HepG2 (cell line): Measurements from ENCODE around the gene SRXN1. TPM values are rescaled to one million over a fixed set of nuclear protein-coding genes. Genes with fewer than 3 reads are reported as not detected.

Source experiments
- CHD4 ChIP-seq: fragments of 200-600 bp; sonication (generic); IDR thresholded peaks from 2 replicates; pipeline ENCODE4 v1.7.0; 2017; ENCODE audit warnings: mild to moderate bottlenecking, low read length, borderline replicate concordance
- CTCF ChIP-seq: sonication (generic); formaldehyde crosslinking; IDR thresholded peaks from 2 replicates; pipeline ENCODE4 v1.5.0; 2020; ENCODE audit warnings: mild to moderate bottlenecking, missing genetic modification reagents, moderate library complexity
- DDIT3 ChIP-seq: sonication (generic); formaldehyde crosslinking; IDR thresholded peaks from 2 replicates; pipeline ENCODE4 v1.4.0; 2020; ENCODE audit warnings: mild to moderate bottlenecking, missing genetic modification reagents
- ELK4 ChIP-seq: sonication (generic); formaldehyde crosslinking; IDR thresholded peaks from 2 replicates; pipeline ENCODE4 v1.9.0; 2021; ENCODE audit warnings: missing genetic modification reagents, borderline replicate concordance
- GATAD2A ChIP-seq: IDR thresholded peaks from 2 replicates; pipeline ENCODE4 v1.6.1; 2016
- IKZF1 ChIP-seq: fragments of 450-650 bp; IDR thresholded peaks from 2 replicates; pipeline ENCODE4 v1.7.1; 2016
- IKZF4 ChIP-seq: sonication (generic); formaldehyde crosslinking; IDR thresholded peaks from 2 replicates; pipeline ENCODE4 v1.5.1; 2020; ENCODE audit warnings: borderline replicate concordance, mild to moderate bottlenecking, low read depth, missing genetic modification reagents; ENCODE audit errors: not compliant biosample characterization
- KLF6 ChIP-seq: IDR thresholded peaks from 2 replicates; pipeline ENCODE4 v1.8.0; 2016; ENCODE audit warnings: missing biosample characterization, missing genetic modification reagents
- MBD4 ChIP-seq: IDR thresholded peaks from 2 replicates; pipeline ENCODE4 v1.6.1; 2012; ENCODE audit warnings: low read length, inconsistent platforms, borderline replicate concordance
- MBNL3 ChIP-seq: fragments of 250-450 bp; sonication (Bioruptor Pico); conservative IDR thresholded peaks from 2 replicates; pipeline ENCODE4 v1.8.0; 2022; ENCODE audit warnings: mild to moderate bottlenecking, inconsistent platforms
- RFXANK ChIP-seq: IDR thresholded peaks from 2 replicates; pipeline ENCODE4 v1.6.1; 2016
- RFXAP ChIP-seq: sonication (generic); formaldehyde crosslinking; IDR thresholded peaks from 2 replicates; pipeline ENCODE4 v1.4.0; 2020; ENCODE audit warnings: missing genetic modification reagents, borderline replicate concordance
- RXRB ChIP-seq: IDR thresholded peaks from 2 replicates; pipeline ENCODE4 v1.6.1; 2016; ENCODE audit warnings: borderline replicate concordance, missing genetic modification reagents, missing compliant biosample characterization
- SMAD3 ChIP-seq: sonication (generic); formaldehyde crosslinking; IDR thresholded peaks from 2 replicates; pipeline ENCODE4 v1.4.0; 2020; ENCODE audit warnings: missing genetic modification reagents
- SMC3 ChIP-seq: IDR thresholded peaks from 2 replicates; pipeline ENCODE4 v1.6.1; 2011; ENCODE audit warnings: low read length, improper control_type of control experiment
- THAP8 ChIP-seq: sonication (generic); formaldehyde crosslinking; IDR thresholded peaks from 2 replicates; pipeline ENCODE4 v1.5.1; 2020; ENCODE audit warnings: missing genetic modification reagents, mild to moderate bottlenecking, borderline replicate concordance
- U2AF2 ChIP-seq: fragments of 200-400 bp; formaldehyde crosslinking; IDR thresholded peaks from 2 replicates; pipeline ENCODE4 v1.6.1; 2017; ENCODE audit warnings: low read depth, mild to moderate bottlenecking, low read length
- ZFP36L2 ChIP-seq: sonication (generic); formaldehyde crosslinking; IDR thresholded peaks from 2 replicates; pipeline ENCODE4 v1.4.0; 2020; ENCODE audit warnings: missing genetic modification reagents
- ZFYVE20 ChIP-seq: sonication (generic); formaldehyde crosslinking; IDR thresholded peaks from 2 replicates; pipeline ENCODE4 v1.8.0; 2023; ENCODE audit warnings: low read depth, mild to moderate bottlenecking, moderate library complexity, missing genetic modification reagents, borderline replicate concordance
- ZNF230 ChIP-seq: sonication (generic); formaldehyde crosslinking; IDR thresholded peaks from 2 replicates; pipeline ENCODE4 v1.4.0; 2020; ENCODE audit warnings: mild to moderate bottlenecking, missing genetic modification reagents
- ZNF691 ChIP-seq: sonication (generic); formaldehyde crosslinking; IDR thresholded peaks from 2 replicates; pipeline ENCODE4 v1.4.0; 2020; ENCODE audit warnings: missing genetic modification reagents, low read depth, mild to moderate bottlenecking, borderline replicate concordance
- ZNF724P ChIP-seq: sonication (generic); formaldehyde crosslinking; IDR thresholded peaks from 2 replicates; pipeline ENCODE4 v1.8.0; 2022; ENCODE audit warnings: missing genetic modification reagents, borderline replicate concordance
- ZNF776 ChIP-seq: sonication (generic); formaldehyde crosslinking; IDR thresholded peaks from 2 replicates; pipeline ENCODE4 v1.4.0; 2020; ENCODE audit warnings: mild to moderate bottlenecking, missing genetic modification reagents
- polyA plus RNA-seq, 8 experiments: library from polyadenylated mRNA; depleted of rRNA in 3 of 8; stranded (reverse) in 7 of 8; unstranded in 1 of 8; fragments of >200 nt; fragmentation: Illumina TruSeq in 4 of 8; extraction: Trizol in 4 of 8; gene quantifications; 2 replicates each; pipeline versions ENCODE4 v1.2.1 to v1.2.3, GENCODE V29; 2011 to 2016; ENCODE audit warnings: low read depth in 4 of 8, missing spikeins in 1 of 8, mixed read lengths in 1 of 8; ENCODE audit not compliant: insufficient read depth in 1 of 8
- total RNA-seq, 5 experiments: library from RNA; depleted of rRNA; stranded (reverse); fragments of >200 nt; fragmentation: Illumina TruSeq; extraction: Trizol; gene quantifications; 2 replicates each; pipeline ENCODE4 v1.2.3, GENCODE V29; 2016; ENCODE audit warnings: low read depth in 1 of 5
- TF ChIP-seq, protein P1 (sequence below): sonication (generic); formaldehyde crosslinking; IDR thresholded peaks from 2 replicates; pipeline ENCODE4 v1.9.0; 2021; ENCODE audit warnings: missing genetic modification reagents, borderline replicate concordance

Gene SRXN1
- total and polyA plus RNA-seq, 2 of the 13 experiments (the other 11 are each of a cell fraction or from before 2014, with no cell fraction given), result 29.9 to 87.7 TPM

DNA sequence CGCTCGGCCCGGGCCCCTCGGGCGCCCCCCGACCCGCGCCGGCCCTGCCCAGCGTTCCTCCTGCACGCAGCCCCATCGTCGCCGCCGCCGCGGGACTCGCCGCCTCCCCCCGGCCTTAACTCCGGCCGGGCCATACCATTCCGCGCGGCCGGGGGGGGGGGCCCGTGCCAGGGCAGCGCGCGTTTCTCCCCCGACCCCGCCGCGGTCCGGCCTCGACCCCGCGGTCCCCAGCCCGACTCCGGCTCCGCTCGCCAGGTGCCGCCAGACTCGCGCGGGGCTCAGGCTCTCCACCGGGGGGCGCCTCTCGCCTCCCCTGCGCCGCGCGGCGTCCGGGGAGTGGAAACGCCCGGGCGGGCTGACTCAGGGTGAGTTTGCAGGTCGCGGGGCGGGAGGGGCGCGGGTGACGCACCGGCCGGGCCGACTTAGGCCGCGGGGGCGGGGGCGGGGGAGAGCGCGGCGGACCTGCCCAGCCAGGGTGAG lies at the start of gene SRXN1 (continued):
- peak; percentile 66; the same call in 1 of the 2 replicates for TF ChIP-seq RFXAP
- TF ChIP-seq SMC3, result peak; percentile 7; the same call in 1 of the 2 replicates
- TF ChIP-seq KLF6 (CRISPR knock-in tag), result 0 out of 2 replicates have a peak, but pooled peaks have one; percentile 14
- no peak for TF ChIP-seq U2AF2
- peak; percentile 70; the same call in 1 of the 2 replicates for TF ChIP-seq ZNF691
- TF ChIP-seq MBNL3 (CRISPR knock-in tag), result no peak
- TF ChIP-seq RXRB (CRISPR knock-in tag), result no peak
- TF ChIP-seq DDIT3 (CRISPR knock-in tag), result no peak
- TF ChIP-seq, protein P1, sequence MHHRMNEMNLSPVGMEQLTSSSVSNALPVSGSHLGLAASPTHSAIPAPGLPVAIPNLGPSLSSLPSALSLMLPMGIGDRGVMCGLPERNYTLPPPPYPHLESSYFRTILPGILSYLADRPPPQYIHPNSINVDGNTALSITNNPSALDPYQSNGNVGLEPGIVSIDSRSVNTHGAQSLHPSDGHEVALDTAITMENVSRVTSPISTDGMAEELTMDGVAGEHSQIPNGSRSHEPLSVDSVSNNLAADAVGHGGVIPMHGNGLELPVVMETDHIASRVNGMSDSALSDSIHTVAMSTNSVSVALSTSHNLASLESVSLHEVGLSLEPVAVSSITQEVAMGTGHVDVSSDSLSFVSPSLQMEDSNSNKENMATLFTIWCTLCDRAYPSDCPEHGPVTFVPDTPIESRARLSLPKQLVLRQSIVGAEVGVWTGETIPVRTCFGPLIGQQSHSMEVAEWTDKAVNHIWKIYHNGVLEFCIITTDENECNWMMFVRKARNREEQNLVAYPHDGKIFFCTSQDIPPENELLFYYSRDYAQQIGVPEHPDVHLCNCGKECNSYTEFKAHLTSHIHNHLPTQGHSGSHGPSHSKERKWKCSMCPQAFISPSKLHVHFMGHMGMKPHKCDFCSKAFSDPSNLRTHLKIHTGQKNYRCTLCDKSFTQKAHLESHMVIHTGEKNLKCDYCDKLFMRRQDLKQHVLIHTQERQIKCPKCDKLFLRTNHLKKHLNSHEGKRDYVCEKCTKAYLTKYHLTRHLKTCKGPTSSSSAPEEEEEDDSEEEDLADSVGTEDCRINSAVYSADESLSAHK (CRISPR knock-in tag), result no peak
- no peak for TF ChIP-seq CHD4
- TF ChIP-seq ZFP36L2 (CRISPR knock-in tag), result no peak
- TF ChIP-seq ZNF776 (CRISPR knock-in tag), result peak; percentile 91
- no peak for TF ChIP-seq ZNF230 (CRISPR knock-in tag)
- peak; percentile 53 for TF ChIP-seq IKZF4 (CRISPR knock-in tag)
- TF ChIP-seq MBD4, result no peak
- peak; percentile 91 for TF ChIP-seq CTCF (CRISPR knock-in tag)
- no peak for TF ChIP-seq RFXANK
- TF ChIP-seq THAP8, result no peak
- TF ChIP-seq ZFYVE20 (CRISPR knock-in tag), result peak; percentile 91; the same call in 1 of the 2 replicates
- no peak; the same call in 1 of the 2 replicates for TF ChIP-seq ELK4 (CRISPR knock-in tag)
- TF ChIP-seq GATAD2A (CRISPR knock-in tag), result no peak
- no peak for TF ChIP-seq IKZF1
- TF ChIP-seq ZNF724P (CRISPR knock-in tag), result peak; percentile 86; the same call in 1 of the 2 replicates
- 0 out of 2 replicates have a peak, but pooled peaks have one; percentile 57 for TF ChIP-seq SMAD3 (CRISPR knock-in tag)
